Epithelial cell of proximal tubule (primary cell): ENCODE measurements around the gene TEX13D. TPM values are rescaled to one million over a fixed set of nuclear protein-coding genes. Genes with fewer than 3 reads are reported as not detected.
"Not testable (repeated sequence)": the region's sequence is repeated elsewhere in the genome, so short reads cannot be mapped to it uniquely, and the experiment has no call there.

ENCODE experiments used
- DNase-seq: peaks from one replicate; pipeline ENCODE4 v3.0.0-alpha.2; 2011; ENCODE audit warnings: low read depth
- H3K4me3 ChIP-seq: 2 replicates; pipeline ENCODE4 v1.5.1; 2011; ENCODE audit warnings: low read depth, mild to moderate bottlenecking, low read length
- CTCF ChIP-seq: conservative IDR thresholded peaks from 2 replicates; pipeline ENCODE4 v1.5.1; 2012; ENCODE audit warnings: low read depth, mild to moderate bottlenecking, low read length
- total RNA-seq: library from RNA; depleted of rRNA; stranded (reverse); fragments of >200 nt; gene quantifications from 2 replicates; pipeline ENCODE4 v1.2.3, GENCODE V29; 2015

The TEX13D gene
- total RNA-seq, 1 donor from 2014 or later, result not detected

- DNase-seq, result peak; percentile 13
- no peak for TF ChIP-seq CTCF
- H3K4me3 ChIP-seq, result no peak overlapping the region
These were observed 3.7 kb upstream of the TEX13D start for GRCh38 chrX:124328765-124329164.

GRCh38 chrX:124333862-124334261 is 1.4 kb downstream of the TEX13D start:
- H3K4me3 ChIP-seq, result no peak overlapping the region
- DNase-seq, result no peak
- TF ChIP-seq CTCF, result no peak

GRCh38 chrX:124334555-124334954 is 2.1 kb downstream of the TEX13D start:
- not testable (repeated sequence) for H3K4me3 ChIP-seq

GRCh38 chrX:124335598-124335997 is 3.1 kb downstream of the TEX13D start:
- no peak for DNase-seq
- no peak for TF ChIP-seq CTCF
- H3K4me3 ChIP-seq, result no peak overlapping the region

More at GRCh38 chrX:124334555-124334954, 2.1 kb downstream of the TEX13D start:
- DNase-seq, result not testable (repeated sequence)

GRCh38 chrX:124337916-124338315 is 5.5 kb downstream of the TEX13D start:
- no peak overlapping the region for H3K4me3 ChIP-seq
- no peak for DNase-seq
- TF ChIP-seq CTCF, result no peak

- DNase-seq, result no peak
- no peak for TF ChIP-seq CTCF
- no peak overlapping the region for H3K4me3 ChIP-seq
These were observed 6.5 kb downstream of the TEX13D start for GRCh38 chrX:124338733-124339514.

GRCh38 chrX:124341396-124342132 is 9.1 kb downstream of the TEX13D start:
- no peak overlapping the region for H3K4me3 ChIP-seq
- no peak for DNase-seq
- TF ChIP-seq CTCF, result no peak
